Right renal pelvis (tissue), 4 donors: ENCODE results near the gene CDC42EP4. TPM values are rescaled to one million over a fixed set of nuclear protein-coding genes. Genes with fewer than 3 reads are reported as not detected.

ENCODE experiments used
- DNase-seq, 4 donors: peaks; one replicate each; pipeline ENCODE4 v3.0.0-alpha.2; 2013; ENCODE audit warnings: low read depth in 4 of 4, low spot score in 3 of 4, missing footprints in 1 of 4
- polyA plus RNA-seq, 4 donors: library from polyadenylated mRNA; unstranded; fragments of 120-200 nt; gene quantifications; one replicate each; pipeline ENCODE4 v1.2.1, GENCODE V29; 2013; ENCODE audit not compliant: insufficient read length in 4 of 4

Gene CDC42EP4
- polyA plus RNA-seq, 4 donors = 46.1 to 52.8 (median 50.8) TPM

DNA sequence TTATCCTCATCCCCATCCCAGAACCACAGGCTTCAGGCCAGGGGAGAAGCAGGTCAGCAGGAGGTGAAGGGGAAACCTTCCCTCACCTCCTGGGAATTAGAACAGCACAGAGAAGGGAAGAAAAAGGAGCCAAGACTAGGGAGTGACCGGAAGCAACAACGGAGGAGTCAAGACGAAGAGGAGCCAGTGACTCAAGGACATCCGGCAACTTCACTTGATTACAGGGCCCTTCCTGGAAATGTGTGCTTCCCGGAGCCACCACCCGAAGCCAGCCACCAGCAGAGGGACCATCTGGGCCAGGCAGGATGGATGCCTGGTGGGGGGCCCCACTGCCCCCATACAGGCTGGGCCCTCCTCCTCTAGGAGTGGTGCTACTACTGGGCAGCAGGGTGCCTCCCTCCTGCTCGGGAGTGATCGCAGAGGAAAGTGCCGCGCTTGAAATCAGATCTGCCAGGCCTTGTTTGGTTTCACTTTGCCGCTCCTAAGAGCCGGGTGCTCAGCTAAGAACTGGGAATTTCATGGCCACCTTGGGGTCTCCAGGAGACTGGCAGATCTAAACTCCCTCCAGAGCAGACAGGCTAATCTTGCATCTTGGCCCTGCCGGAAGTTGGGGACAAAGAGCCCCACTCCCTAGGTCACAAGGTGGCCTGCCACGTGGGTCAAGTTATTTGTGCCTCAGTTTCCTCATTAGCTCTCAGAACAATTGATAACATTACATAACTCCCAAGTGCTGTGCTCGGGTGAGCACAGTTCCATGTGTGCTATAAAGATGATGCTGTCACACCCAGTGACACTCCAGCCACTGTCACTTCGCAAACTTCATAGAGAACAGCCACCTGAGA lies 6.6 kb downstream of the CDC42EP4 start:
- DNase-seq = peak in 1 of 4 donors; percentile 54

DNA sequence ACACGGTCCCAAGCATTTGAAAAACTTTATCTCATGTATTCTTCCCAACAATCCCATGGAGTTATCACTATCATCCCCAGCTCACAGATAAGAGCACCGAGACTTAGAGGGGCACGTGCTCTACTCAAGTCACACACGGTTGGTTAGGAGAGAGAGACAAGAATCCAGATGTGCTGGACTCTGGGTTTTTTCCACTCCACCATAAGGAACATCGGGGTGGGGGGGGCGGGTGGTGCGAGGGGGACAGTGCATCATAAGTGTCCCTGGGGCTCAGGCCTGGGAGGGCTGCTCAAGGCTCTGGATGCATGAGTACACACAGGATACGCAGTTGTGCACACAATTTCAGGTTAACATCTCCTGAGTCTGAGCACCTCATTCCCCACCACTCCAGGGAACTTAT lies 7.4 kb downstream of the CDC42EP4 start:
- DNase-seq = no peak

DNA sequence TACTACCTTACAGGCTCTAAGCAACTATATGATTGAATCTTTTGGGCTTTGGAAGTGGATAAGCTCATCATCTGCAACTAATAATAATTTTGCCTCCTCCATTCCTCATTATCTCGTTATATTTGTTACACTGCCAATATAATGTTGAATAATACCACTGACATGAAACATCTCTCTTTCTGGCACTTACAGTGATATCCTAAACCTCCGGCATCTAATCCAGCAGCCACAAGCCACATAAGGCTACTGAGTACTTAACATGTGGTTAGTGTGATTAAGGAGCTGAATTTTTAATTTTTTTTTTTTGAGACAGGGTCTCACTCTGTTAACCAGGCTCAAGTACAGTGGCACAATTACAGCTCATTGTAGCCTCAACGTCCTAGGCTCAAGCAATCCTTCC lies 9.6 kb downstream of the CDC42EP4 start:
- DNase-seq = no peak

DNA sequence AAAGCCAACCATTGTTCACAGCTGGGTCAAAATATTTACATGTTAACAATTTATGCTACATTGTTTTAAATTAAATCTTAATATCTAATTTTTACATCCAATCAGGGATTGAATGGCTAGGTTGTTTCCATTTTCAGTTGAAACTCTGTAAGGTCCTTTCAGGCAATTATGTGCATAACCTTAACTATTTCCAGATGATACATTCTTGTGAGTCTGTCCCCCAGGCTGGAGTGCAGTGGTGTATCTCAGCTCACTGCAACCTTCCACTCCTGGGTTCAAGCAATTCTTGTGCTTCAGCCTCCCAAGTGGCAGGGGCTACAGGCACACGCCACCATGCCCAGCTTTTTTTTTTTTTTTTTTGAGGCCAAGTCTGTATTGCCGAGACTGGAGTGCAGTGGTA lies 10.4 kb downstream of the CDC42EP4 start:
- no peak for DNase-seq

DNA sequence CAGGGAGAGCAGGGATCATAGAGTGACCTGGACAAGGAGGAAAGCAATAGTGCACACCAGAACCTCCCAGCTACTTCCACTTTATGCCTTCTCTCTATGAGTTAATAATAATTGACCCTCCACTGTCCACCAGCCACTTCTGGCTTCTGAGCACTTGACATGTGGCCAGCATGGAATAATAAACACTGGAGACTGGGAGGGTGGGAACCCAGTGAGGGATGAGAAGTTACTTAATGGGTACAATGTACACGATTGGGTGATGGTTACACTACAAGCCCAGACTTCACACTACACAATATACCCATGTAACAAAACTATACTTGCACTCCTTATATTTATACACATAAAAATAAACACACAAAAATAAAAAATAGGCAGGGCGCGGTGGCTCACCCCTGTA lies 11.4 kb downstream of the CDC42EP4 start:
- DNase-seq = no peak

DNA sequence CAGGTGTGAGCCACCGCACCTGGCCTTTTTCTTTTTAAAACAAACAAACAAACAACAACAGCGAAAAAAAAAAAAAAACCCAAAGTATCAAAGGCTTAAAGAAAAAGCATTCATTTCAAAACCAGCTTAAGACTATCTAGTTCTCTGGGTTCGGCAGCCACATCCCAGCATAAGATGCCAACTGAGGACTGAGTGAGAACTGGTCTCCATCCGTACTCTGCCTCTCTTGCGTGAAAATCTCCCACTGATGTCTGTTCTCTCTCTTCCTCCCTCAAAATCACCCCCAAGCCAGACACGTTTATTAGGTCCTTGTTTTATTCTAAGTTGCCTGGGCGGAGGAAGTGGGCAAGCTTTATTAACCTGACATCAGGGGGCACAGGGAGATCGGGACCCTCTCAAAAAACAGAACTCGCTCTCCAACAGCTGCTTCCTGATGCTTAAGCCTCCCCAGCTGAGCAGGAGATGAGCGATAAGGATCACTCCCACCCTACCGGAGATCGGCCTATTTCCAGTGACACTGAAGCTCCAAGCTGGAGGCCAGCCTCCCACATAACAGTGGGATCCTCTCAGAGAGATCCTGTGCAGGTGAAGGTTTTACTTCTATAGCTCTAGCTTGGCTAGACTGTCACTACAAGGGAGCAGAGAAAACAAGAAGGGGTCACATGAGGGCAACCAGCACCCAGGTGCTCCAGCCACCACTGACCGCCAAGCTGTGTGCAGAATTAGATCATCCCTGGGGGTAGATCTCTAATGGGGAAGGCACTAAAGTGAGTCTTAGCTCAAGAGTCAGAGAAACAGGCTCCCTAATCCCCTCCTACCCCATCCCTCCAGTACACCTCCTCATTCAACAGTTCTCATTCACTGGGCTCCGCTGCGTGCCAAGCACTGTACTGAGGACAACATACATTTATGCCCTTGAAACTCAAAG lies 13.6 kb downstream of the CDC42EP4 start:
- no peak for DNase-seq

DNA sequence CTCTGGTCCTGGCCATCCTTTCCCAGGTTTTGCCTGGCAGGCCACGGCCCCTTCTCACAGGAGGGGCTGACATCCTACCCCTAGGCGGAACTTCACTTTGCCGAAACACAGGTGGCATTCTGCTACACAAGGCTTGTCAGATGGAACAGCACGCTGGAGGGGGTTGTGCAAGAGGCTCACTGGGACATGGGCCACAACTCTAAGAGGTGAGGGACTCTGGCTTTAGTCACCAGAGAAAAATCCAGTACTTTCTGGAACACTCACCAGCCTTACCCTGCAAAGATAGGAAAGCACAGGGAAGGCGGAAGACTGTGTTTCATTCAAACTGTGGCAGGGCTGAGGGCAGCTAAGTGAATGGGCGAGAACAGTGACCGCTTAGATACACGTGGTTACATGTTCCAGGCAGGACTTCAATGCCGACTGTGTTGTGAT lies 18.3 kb downstream of the CDC42EP4 start:
- DNase-seq = no peak

DNA sequence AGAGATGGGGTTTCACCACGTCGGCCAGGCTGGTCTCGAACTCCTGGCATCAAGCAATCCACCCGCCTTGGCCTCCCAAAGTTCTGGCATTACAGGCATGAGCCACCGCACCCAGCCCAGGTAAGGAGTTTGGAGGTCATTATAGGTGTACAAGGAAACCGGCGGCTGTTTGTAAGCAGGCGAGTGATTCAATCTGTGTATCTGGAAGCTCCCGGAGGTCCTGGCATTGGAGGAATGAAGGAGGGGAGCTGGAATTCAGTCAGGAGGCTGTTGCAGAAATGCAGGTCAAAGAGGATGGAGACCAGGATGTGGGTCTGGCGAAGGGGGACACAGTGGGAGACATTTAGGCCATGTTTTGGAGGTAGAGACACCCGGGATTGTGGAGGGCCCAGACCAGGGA lies 18.8 kb downstream of the CDC42EP4 start:
- no peak for DNase-seq

DNA sequence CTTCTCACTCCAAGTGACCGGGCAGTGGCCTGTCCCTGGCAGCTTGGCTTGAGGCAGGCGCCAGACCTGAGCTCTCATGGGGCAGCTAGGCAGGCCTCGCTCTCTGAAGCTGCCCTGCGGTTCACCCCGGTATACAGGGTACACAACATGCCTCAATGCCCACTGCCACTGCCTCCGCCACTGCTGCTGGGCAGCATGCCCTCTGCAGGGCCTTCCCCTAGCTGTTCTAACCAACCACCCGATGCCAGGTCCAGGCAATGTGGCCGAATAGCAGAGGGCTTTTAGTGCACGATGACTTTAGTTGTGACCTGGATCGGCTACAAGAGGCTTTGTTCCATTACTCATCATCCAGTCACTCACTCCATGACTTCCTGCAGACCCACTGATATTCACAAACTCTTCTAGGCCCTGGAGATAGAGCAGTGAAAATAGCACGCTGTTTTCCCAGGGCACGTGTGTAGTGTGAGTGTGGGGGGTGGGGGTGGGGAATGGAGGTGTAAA lies 19.7 kb downstream of the CDC42EP4 start:
- no peak for DNase-seq

DNA sequence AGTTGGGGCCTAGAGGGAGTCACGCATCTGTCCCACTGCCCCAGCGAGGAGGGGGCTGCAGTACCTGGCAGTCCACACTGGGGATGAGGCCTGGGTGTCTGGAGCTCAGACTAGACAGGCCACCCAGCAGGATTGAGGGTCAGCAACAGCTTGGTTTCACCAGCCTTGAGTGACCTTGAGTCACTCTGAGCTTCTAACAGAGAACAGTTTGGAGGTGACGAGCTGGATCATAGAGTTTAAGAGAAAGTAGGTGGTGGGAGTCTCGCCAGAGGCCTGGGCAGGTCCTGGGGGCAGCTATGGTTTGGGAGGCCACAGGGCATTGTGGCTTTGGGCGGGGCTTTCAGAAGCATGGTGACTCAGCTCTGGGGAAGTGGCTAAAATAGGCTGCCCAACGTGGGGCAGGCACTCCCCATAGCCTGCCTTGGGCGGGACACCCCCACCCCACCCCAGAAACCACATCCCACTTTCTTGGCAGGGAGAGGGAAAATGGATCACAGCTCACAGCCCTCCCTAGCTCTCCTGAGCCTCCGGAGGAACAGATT lies 20.5 kb downstream of the CDC42EP4 start:
- DNase-seq = no peak

DNA sequence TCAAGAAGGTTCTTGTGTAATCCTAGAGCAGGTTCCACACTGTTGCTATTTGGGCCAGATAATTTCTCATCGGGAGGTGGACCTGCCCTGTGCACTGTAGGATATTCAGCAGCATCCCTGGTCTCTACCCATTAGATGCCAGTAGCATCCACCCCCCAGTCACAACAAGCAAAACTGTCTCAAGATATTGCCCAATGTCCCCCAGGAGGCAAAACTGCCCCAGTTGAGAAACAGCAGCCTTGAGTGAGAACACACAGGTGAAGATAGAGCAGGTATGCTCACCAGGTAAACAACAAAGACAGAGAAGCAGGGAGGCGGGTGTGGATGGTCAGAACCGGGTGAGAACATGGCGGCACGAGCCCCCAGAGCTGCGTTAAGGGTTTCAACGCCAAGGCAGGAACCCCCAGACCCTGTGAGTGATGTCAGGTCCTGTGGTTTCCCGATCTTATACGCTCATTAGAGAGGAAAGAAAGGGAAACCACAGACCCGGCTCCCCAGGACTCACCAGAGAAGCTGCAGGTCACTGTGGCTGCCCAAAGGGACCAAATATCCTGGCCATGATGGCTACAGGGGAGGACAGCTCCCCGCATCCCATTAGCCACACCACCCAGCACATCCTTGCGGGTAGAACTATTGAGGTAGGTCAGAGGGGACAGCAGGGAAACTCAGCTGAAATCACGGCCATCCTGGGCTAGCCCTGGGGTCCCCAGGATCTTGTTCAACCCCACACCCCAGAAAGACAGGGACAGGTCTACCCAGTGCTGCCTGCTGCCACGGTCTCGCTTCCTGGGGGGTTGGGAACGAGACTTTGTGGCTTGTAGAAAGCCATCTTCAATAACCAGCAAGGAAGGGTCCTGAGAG lies 21.2 kb downstream of the CDC42EP4 start:
- DNase-seq = no peak

DNA sequence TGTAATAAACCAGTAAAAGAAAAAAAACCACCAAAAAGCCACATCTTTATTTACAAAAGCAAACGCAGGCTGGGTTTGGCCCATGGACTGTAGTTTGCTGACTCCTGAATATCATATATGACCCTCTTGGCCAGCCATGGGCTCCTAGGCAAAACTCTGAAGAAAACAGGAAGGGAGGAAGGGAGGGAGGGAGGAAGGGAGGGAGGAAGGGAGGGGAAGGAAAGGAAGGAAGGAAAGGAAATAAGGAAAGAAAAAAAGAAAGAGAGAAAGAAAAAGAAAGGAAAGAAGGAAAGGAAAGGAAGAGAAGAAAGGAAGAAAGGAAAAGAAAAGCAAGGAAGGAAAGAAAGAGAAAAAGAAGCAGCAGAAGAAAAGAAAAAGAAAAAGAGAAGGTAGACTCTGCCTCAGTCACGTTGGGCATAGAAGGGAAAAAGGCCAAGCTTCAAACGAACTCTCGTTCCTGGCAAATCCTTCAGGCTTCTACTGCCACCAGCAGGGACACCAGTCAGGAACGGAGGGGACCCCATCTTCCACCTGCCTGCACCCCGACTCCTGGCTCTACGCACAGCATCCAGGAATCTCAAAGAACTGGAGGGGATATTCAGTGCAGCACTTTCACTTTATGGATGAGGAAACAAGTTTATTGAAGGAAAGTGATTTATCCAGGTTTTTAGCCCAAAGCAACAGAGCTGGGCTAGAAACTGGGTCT lies 22.1 kb downstream of the CDC42EP4 start:
- DNase-seq = no peak

DNA sequence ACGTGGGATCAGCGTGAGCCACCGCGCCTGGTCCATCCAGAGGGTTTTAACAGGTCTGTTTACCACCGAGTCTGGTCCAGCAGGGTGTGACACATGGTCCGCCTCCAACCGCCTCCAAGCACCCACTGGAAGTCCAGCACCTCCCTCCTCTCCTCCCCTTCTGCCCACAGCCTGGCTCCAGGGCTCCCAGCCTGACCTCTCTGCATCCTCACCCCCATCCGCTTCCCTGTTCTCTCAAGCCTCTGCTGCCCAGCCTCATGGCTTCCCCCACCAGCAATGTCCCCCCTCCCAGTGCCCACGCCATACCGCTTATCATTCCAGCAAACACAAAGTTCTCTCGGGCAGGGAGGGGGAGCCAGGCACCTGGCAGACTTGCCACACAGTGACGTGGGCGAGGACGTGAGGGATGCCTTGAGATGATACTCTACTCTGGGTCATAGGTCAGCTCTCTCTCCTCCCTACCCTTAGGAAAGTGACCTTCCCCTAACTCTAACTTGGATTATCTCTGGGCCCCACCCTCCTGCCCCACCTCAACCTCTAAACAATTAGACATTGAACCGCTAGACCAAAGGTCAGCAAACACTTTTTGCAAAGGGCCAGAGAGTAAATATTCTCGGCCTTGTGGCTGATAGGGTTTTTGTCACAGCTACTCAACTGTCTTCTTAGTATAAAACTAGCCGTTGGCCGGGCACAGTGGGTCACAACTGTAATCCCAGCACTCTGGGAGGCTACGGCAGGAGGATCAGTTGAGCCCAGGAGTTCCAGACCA lies 23.1 kb downstream of the CDC42EP4 start:
- no peak for DNase-seq

DNA sequence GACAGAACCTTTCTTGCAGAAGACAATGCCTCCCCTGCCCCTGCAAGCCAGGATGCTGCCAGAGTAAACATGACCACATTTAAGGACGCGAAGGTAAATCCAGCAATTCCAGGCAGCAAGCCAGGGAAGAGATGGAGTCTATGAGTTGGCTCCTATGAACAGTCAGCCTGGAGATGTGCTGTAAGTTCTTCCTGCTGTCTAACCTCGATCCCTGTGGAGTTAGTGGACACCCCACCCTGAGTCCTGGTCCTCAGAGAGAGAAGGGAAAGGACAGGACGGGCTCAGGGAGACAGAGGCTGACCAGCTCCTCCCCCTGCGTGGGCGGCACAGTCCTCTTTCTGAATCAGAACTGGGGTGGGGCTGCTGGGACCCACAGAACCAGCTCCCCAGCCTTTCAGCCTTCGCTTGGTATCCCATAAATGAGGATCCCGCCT lies 24.9 kb downstream of the CDC42EP4 start:
- no peak for DNase-seq

DNA sequence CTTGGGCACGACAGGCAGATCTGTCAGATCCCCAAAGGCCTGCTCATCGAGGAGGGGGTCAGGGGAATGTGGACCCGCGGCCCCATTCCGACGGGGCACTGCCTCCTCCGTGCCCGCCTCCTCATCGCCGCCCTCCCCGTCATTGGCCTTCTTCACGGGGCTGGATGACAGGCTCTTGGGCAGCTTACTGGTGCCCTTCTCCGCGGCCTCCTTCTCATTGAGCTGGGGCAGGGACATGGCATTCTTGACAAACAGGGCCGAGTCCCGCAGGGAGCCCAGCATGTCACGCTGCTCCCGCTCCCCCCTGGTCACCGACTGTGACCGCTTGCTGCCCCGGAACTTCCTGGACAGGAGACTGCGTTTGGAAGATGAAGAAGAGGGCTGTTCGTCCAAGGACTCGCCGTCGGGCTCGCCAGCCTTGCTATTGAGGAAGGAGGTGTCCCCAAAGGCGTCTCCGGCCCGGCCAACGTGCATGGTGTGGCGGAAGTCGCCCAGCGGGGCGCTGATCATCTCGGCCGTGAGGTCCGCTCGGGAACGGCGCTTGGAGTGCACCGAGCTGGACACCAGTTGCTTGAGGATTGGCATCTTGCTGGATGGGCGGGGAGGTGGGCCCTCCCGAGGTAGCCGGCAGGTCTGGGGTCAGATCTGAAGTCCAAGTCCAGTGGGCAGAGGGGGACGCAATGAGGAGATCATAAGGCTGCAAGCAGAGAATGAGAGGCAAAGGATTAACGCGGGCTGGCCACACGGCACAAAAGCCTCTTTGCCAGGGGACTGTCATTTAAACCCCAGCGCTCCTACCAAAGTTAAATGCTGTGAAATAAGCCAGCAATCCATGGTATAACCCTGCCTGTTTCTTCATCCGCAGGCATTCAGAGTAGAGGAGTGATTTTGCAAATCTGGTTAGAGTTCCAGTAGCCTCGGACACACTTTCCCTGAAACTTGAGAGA lies 25.6 kb downstream of the CDC42EP4 start:
- DNase-seq = no peak

DNA sequence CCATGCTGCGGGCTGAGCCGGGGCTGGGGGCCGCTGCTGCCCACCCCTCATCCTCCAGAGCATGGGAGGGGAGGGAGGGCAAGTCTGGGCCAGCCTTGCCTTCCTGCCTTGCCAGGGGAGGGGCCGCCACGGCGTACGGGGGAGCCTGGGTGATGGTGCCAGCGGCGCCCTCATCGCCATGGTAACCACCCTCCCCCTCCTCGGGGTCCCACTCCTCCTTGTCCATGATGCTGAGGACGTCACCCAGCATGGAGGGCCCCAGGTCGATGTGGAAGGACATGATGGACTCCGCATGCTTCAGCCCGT lies 26.2 kb downstream of the CDC42EP4 start:
- no peak for DNase-seq

DNA sequence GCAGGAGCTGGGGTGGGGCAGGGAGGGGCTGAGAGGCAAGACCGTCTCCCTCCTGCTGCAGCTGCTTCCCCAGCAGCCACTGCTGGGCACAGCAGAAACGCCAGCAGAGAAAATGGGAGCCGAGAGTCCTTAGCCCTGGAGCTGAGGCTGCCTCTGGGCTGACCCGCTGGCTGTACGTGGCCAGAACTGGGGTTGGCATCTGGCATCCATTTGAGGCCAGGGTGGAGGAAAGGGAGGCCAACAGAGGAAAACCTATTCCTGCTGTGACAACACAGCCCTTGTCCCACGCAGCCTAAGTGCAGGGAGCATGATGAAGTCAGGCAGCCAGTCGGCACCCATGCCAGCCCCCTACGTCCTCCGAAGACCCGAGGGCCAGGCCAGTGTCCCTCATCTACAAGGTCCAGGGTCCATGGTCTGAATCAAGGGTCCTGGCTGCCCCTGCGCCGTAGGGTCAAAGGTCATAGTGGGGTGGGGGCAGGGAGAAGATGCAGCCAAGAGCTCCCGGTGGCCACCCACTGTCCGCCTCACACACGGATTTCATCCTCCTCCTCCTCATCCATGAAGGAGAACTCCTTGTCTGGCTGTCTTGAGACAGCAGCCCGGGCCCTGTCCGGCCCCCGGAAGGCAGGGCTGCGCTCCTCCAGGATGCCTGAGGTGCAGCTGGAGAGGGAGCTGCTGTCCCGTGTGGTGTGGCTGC lies 26.7 kb downstream of the CDC42EP4 start:
- DNase-seq = no peak
